Stimulated activated memory B cell treated with anti-CD40 and anti-IgM and Interleukin-4, amounts not matched to agents 10 μg/mL and 1 μg/mL and 100 μg/mL, for 72 hours (primary cell): Measurements from ENCODE around the gene PVALB.

Experiments
- ATAC-seq: fragments of 150-1000 bp; cut with Tn5 transposase; 2 replicates; pipeline ENCODE4 v1.10.0; 2021
- H3K27ac Mint-ChIP-seq: one replicate; pipeline ENCODE4 v1.8.0; 2022; ENCODE audit warnings: mild to moderate bottlenecking, mixed read lengths
- H3K27me3 Mint-ChIP-seq: one replicate; pipeline ENCODE4 v1.8.0; 2022; ENCODE audit warnings: mixed read lengths
- H3K36me3 Mint-ChIP-seq: one replicate; pipeline ENCODE4 v1.8.0; 2022; ENCODE audit warnings: mixed read lengths
- H3K4me1 Mint-ChIP-seq: one replicate; pipeline ENCODE4 v1.8.0; 2022; ENCODE audit warnings: mixed read lengths
- H3K4me3 Mint-ChIP-seq: one replicate; pipeline ENCODE4 v1.8.0; 2022; ENCODE audit warnings: mild to moderate bottlenecking, moderate library complexity, mixed read lengths
- H3K9me3 Mint-ChIP-seq: one replicate; pipeline ENCODE4 v1.8.0; 2022; ENCODE audit warnings: mixed read lengths

The PVALB gene

GRCh38 chr22:36855478-36855877 is 38.6 kb upstream of the PVALB start:
- Mint-ChIP-seq H3K4me1 (peaks cover 52% of the 10 kb centered on the region), H3K36me3 (peaks cover 8% of the 10 kb centered on the region), H3K9me3 (peaks cover 5% of the 10 kb centered on the region), H3K4me3 (no peak overlapping the region), H3K27ac (peak overlapping the region; percentile 100), H3K27me3 (peaks cover 1% of the 10 kb centered on the region)
- no peak for ATAC-seq

DNA sequence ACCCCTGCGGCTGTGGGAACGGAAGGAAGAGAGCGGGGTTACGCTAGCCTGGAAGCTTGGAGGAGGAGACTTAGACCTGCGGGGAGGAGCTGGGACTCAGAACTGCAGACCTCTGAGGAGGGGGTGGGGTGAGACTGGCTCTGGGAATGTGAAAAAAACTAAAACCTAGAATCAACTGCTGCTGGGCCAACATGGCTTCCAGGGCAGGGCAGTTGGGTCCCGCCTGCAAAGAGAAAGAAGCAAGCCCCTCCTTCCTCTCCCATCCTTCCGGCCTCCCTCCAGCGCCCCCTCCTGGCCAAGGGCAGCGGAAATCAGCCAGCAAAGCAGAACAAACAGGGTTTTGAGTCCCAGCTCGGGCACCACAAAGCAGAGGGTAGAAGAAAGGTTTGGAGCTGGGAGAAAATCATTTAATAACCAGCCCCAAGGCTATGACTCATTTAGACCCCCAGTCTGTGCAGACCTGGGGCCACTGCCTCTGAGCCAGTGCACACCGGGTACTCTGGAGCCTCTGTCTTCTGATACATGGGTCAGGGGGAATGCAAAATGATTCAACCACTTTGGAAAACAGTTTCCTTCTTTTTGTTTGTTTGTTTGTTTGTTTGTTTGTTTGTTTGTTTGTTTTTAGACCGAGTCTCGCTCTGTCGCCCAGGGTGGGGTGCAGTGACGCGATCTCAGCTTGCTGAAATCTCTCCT is 36.7 kb upstream of the PVALB start:
- Mint-ChIP-seq H3K4me3 (peak overlapping the region; percentile 48), H3K27ac (peak overlapping the region; percentile 86), H3K9me3 (no peaks in the 10 kb centered on the region), H3K27me3 (peaks cover 21% of the 10 kb centered on the region), H3K4me1 (peaks cover 33% of the 10 kb centered on the region), H3K36me3 (no peaks in the 10 kb centered on the region)
- peak; percentile 67 for ATAC-seq

DNA sequence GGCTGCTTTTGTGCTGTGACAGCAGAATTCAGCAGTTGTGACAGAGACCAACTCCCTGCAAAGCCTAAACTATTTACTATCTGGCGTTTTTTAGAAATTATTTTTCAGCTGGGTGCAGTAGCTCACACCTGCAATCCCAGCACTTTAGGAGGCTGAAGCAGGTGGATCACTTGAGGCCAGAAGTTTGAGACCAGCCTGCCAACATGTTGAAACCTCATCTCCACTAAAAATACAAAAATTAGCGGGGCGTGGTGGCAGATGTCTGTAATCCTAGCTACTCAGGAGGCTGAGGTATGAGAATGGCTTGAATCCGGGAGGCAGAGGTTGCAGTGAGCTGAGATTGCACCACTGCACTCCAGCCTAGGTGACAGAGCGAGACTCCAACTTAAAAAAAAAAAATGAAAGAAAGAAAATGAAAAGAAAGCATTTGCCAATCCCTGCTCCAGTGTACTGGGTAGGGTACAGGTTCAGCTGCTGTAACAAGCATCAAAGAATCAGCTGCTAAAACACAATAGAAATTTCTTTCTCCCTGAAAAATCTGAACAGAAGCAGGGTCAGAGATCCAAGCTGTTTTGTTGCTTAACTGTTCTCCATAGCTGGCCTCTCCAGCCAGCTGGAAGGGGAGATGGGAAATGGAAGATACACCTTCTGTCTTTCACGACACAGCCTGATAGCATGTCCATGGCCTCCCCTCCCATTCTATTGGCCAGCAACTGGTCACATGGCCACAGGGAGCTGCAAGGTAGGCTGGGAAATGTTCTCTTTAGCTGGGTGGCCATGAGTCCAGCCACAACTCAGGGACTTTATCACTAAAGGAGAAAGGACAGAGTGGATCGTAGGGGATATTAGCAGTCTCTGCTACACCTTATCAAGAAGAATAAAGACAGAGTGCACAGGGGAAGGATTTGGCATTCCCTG is 35.5 kb upstream of the PVALB start:
- Mint-ChIP-seq H3K9me3 (no peaks in the 10 kb centered on the region), H3K4me1 (peaks cover 23% of the 10 kb centered on the region), H3K4me3 (no peak overlapping the region), H3K36me3 (no peaks in the 10 kb centered on the region), H3K27me3 (peaks cover 30% of the 10 kb centered on the region), H3K27ac (peak overlapping the region; percentile 86)
- ATAC-seq, result no peak

GRCh38 chr22:36850682-36851081 is 33.8 kb upstream of the PVALB start:
- H3K27me3 Mint-ChIP-seq, result peaks cover 43% of the 10 kb centered on the region
- no peak overlapping the region for H3K4me3 Mint-ChIP-seq
- H3K27ac Mint-ChIP-seq, result no peak overlapping the region
- no peaks in the 10 kb centered on the region for H3K9me3 Mint-ChIP-seq
- ATAC-seq, result no peak
- H3K4me1 Mint-ChIP-seq, result peaks cover 8% of the 10 kb centered on the region
- no peaks in the 10 kb centered on the region for H3K36me3 Mint-ChIP-seq

DNA sequence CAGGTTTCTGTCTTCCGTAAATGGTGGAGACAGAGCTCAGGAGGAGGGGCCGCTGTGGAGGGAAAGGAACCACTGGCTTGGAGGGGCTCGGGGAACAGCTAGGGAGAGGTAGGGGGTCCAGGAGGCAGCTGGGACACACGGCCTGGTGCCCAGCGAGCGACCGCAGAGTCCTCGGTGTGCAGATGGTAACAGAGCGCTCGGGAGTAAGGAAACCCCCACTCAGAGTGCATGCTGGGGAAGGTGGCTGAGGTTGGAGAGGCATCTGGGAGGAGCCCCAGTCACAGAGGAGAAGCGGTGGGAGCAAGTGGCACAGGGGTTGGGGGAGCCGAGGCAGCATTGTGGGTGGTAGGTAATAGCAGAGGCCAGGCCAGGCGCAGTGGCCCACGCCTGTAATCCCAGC is 33.2 kb upstream of the PVALB start:
- H3K4me3 Mint-ChIP-seq, result no peak overlapping the region
- H3K4me1 Mint-ChIP-seq, result peaks cover 8% of the 10 kb centered on the region
- no peaks in the 10 kb centered on the region for H3K36me3 Mint-ChIP-seq
- no peaks in the 10 kb centered on the region for H3K9me3 Mint-ChIP-seq
- H3K27ac Mint-ChIP-seq, result no peak overlapping the region
- peaks cover 45% of the 10 kb centered on the region for H3K27me3 Mint-ChIP-seq
- no peak for ATAC-seq

DNA sequence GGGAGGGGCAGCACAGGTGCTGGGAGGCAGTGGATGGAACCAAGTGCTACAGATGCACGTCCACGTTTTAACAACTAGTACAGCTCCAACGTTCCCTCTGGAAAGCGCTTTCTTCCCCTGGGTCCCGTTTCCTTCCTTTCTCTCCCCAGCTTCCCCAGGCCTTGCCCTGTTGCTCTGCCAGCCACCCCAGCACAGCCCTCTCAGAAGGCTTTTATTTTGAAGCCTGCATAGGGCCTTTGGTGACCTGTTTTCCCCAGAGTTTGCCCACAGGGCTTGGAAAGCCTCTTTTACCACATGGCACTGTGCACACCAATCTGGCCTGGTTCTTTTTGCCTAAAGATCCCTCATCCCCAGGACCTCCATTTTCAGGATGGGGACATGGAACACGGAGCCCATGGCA is 30.1 kb upstream of the PVALB start:
- Mint-ChIP-seq H3K9me3 (peaks cover 3% of the 10 kb centered on the region), H3K27me3 (peaks cover 68% of the 10 kb centered on the region), H3K27ac (no peak overlapping the region), H3K36me3 (no peaks in the 10 kb centered on the region), H3K4me1 (no peaks in the 10 kb centered on the region), H3K4me3 (no peak overlapping the region)
- no peak for ATAC-seq

GRCh38 chr22:36846271-36846670 is 29.4 kb upstream of the PVALB start:
- Mint-ChIP-seq H3K4me1 (no peaks in the 10 kb centered on the region), H3K9me3 (peaks cover 3% of the 10 kb centered on the region), H3K36me3 (no peaks in the 10 kb centered on the region), H3K4me3 (no peak overlapping the region), H3K27me3 (peaks cover 73% of the 10 kb centered on the region), H3K27ac (no peak overlapping the region)
- no peak for ATAC-seq

DNA sequence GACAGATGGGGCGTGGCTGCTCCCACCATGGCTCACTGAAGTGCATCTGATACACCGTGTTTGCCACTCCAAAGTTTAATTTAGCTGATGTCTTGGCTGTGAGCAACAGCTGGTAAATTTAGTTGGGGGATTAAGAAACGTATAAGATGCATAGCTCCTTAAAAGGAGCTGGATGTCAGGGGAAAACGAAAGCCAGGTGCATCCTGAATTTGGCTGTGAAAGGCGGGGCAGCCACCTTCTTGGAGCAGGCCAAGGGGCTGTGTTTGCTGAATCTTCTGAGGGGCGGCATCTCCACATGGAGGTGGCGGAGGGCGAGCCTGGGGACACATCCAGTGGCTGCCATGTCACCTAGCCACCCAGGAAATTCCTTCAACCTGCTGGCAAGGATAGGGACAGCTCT is 23.3 kb upstream of the PVALB start:
- ATAC-seq, result no peak
- Mint-ChIP-seq H3K27me3 (peaks cover 28% of the 10 kb centered on the region), H3K27ac (peak overlapping the region; percentile 18), H3K4me1 (peaks cover 13% of the 10 kb centered on the region), H3K9me3 (peaks cover 17% of the 10 kb centered on the region), H3K4me3 (peak overlapping the region; percentile 2), H3K36me3 (peaks cover 9% of the 10 kb centered on the region)

- Mint-ChIP-seq H3K9me3 (peaks cover 17% of the 10 kb centered on the region), H3K27ac (peak overlapping the region; percentile 18), H3K4me3 (peak overlapping the region; percentile 2), H3K36me3 (peaks cover 9% of the 10 kb centered on the region), H3K4me1 (peaks cover 13% of the 10 kb centered on the region), H3K27me3 (peaks cover 25% of the 10 kb centered on the region)
- ATAC-seq, result peak; percentile 87
Measured at GRCh38 chr22:36839356-36840073, 22.7 kb upstream of the PVALB start.

DNA sequence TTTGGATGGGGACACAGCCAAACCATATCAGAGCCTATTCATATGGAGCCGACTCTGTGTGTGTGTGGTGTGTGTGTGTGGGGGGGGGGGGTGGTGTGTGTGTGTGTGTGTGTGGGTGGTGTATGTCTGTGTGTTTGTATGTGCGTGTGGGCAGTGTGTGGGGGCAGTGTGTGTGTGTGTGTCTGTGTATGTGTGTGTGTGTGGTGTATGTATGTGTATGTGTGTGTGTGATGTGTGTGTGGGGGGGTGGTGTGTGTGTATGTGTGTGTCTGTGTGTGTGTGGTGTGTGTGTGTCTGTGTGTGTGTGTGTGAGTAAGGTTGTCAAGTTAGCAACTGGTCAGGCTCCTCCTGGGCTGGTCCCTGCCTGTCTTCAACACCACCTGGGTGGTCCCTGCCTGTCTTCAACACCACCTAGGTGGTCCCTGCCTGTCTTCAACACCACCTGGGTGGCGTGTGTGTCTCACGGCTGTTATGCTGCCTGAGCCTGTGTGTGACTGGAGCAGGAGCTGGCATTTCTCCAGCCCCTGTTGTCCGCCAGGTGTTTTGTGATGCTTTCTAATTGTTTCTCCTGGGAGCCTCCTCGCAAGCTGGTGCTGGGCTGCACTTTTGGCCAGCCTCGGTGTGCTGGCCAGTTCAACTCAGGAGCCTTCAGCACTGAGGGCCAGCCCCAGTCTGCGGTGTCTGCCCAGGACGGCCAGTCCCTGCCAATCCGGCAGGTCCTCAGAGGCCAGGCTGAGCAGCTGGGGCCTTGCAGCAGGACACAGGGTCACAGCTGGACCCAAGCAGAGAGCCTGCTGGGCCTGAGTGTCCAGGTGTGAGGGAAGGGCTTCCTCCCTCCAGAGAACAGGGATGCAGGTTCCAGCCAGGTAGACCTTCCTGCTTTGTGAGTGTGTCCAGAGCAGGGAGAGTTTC is 21.5 kb upstream of the PVALB start:
- peaks cover 11% of the 10 kb centered on the region for H3K36me3 Mint-ChIP-seq
- peaks cover 13% of the 10 kb centered on the region for H3K27me3 Mint-ChIP-seq
- H3K4me1 Mint-ChIP-seq, result peaks cover 16% of the 10 kb centered on the region
- H3K27ac Mint-ChIP-seq, result peak overlapping the region; percentile 13
- H3K4me3 Mint-ChIP-seq, result no peak overlapping the region
- H3K9me3 Mint-ChIP-seq, result peaks cover 20% of the 10 kb centered on the region
- ATAC-seq, result no peak

- Mint-ChIP-seq H3K27me3 (peaks cover 9% of the 10 kb centered on the region), H3K27ac (no peak overlapping the region), H3K4me3 (no peak overlapping the region), H3K4me1 (peaks cover 27% of the 10 kb centered on the region), H3K9me3 (peaks cover 23% of the 10 kb centered on the region), H3K36me3 (peaks cover 15% of the 10 kb centered on the region)
- ATAC-seq, result no peak
Measured at GRCh38 chr22:36835903-36836302, 19.1 kb upstream of the PVALB start.

DNA sequence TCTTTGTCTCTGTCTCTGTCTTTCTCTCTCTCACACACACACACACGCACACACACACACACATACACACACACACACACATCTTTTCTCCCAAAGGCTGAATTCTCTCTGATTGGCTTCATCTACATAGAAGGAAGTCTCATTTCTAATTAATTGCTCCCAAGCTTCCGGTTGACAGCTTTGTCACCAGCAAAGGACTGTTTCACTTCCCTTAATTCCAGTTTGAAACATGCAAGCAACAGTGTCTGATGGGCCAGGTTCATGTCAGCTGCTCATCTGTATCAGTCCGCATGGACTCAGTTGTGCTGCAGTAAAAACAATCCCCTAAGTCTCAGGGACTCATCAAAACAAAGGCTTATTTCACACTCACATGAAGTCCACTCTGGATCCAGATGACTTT is 16.2 kb upstream of the PVALB start:
- ATAC-seq, result peak; percentile 79
- no peak overlapping the region for H3K4me3 Mint-ChIP-seq
- H3K4me1 Mint-ChIP-seq, result peaks cover 14% of the 10 kb centered on the region
- peak overlapping the region; percentile 47 for H3K27ac Mint-ChIP-seq
- peaks cover 16% of the 10 kb centered on the region for H3K9me3 Mint-ChIP-seq
- H3K36me3 Mint-ChIP-seq, result peaks cover 13% of the 10 kb centered on the region
- H3K27me3 Mint-ChIP-seq, result peaks cover 33% of the 10 kb centered on the region

DNA sequence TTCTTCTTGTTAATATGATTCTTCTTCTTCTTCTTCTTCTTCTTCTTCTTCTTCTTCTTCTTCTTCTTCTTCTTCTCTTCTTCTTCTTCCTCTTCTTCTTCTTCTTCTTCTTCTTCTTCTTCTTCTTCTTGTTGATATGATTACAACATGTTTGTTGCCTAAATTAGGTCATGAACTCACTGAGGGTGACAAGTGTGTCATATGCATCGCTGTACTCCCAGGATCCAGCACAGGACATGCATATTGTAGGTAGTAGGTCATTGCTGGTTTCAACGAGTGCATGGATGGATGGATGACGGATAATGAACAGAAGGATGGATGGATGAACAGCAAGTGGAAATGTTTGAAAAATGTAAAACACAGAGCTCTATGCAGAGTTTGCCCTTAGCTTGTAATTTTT is 14.9 kb upstream of the PVALB start:
- H3K36me3 Mint-ChIP-seq, result peaks cover 6% of the 10 kb centered on the region
- peaks cover 14% of the 10 kb centered on the region for H3K4me1 Mint-ChIP-seq
- no peak overlapping the region for H3K4me3 Mint-ChIP-seq
- H3K9me3 Mint-ChIP-seq, result peaks cover 9% of the 10 kb centered on the region
- no peak overlapping the region for H3K27ac Mint-ChIP-seq
- ATAC-seq, result no peak
- peaks cover 33% of the 10 kb centered on the region for H3K27me3 Mint-ChIP-seq

GRCh38 chr22:36831206-36831605 is 14.4 kb upstream of the PVALB start:
- peaks cover 9% of the 10 kb centered on the region for H3K9me3 Mint-ChIP-seq
- ATAC-seq, result no peak
- peaks cover 33% of the 10 kb centered on the region for H3K27me3 Mint-ChIP-seq
- peaks cover 14% of the 10 kb centered on the region for H3K4me1 Mint-ChIP-seq
- no peak overlapping the region for H3K27ac Mint-ChIP-seq
- peaks cover 6% of the 10 kb centered on the region for H3K36me3 Mint-ChIP-seq
- no peak overlapping the region for H3K4me3 Mint-ChIP-seq
